Keratinocyte (primary cell): ENCODE measurements around the gene MREG.

ENCODE experiments used
- EZH2 ChIP-seq: IDR thresholded peaks from one replicate; pipeline ENCODE4 v1.6.1; 2012; ENCODE audit warnings: inconsistent platforms, mild to moderate bottlenecking, low read length, moderate library complexity
- TF ChIP-seq, protein P1 (sequence below), 3 experiments: IDR thresholded peaks in 1 of 3; conservative IDR thresholded peaks in 1 of 3; optimal IDR thresholded peaks in 1 of 3; 2 replicates in 2 of 3; 3 replicates in 1 of 3; pipeline versions ENCODE3 to v1.5.1; 2011; ENCODE audit warnings: low read length in 3 of 3, mild to moderate bottlenecking in 3 of 3, moderate library complexity in 2 of 3, control low read depth in 1 of 3, inconsistent platforms in 1 of 3; ENCODE audit not compliant: insufficient read depth in 2 of 3; ENCODE audit errors: extremely low read depth in 1 of 3

GRCh38 chr2:215948051-215948450, 65.3 kb downstream of the MREG start:
- TF ChIP-seq, protein P1, sequence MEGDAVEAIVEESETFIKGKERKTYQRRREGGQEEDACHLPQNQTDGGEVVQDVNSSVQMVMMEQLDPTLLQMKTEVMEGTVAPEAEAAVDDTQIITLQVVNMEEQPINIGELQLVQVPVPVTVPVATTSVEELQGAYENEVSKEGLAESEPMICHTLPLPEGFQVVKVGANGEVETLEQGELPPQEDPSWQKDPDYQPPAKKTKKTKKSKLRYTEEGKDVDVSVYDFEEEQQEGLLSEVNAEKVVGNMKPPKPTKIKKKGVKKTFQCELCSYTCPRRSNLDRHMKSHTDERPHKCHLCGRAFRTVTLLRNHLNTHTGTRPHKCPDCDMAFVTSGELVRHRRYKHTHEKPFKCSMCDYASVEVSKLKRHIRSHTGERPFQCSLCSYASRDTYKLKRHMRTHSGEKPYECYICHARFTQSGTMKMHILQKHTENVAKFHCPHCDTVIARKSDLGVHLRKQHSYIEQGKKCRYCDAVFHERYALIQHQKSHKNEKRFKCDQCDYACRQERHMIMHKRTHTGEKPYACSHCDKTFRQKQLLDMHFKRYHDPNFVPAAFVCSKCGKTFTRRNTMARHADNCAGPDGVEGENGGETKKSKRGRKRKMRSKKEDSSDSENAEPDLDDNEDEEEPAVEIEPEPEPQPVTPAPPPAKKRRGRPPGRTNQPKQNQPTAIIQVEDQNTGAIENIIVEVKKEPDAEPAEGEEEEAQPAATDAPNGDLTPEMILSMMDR (optimal IDR thresholded peaks at IDR 0.05 in 1 of 3, IDR thresholded peaks at IDR 0.05 in 1 of 3, conservative IDR thresholded peaks at IDR 0.05 in 1 of 3; ENCODE audit: extremely low read depth in 1 of 3, insufficient read depth in 2 of 3, low read length in 3 of 3), result no peak
- no peak for TF ChIP-seq EZH2
